Vagina (tissue), 2 donors: ENCODE results near the gene SLC37A1. TPM values are rescaled to one million over a fixed set of nuclear protein-coding genes. Genes with fewer than 3 reads are reported as not detected.

Experiments used
- DNase-seq, 2 donors: peaks; one replicate each; pipeline ENCODE4 v3.0.0-alpha.2; 2017; ENCODE audit errors: extremely low spot score in 2 of 2
- H3K27ac ChIP-seq: fragments of 200-600 bp; sonication (generic); one replicate; pipeline ENCODE4 v1.5.1; 2019
- H3K27me3 ChIP-seq: fragments of 200-600 bp; sonication (generic); one replicate; pipeline ENCODE4 v1.5.1; 2019
- H3K36me3 ChIP-seq, 2 donors: fragments of 200-600 bp; sonication (generic); one replicate each; pipeline ENCODE4 v1.5.1; 2017 to 2019
- H3K4me1 ChIP-seq: fragments of 200-600 bp; sonication (generic); one replicate; pipeline ENCODE4 v1.5.1; 2019
- H3K4me3 ChIP-seq, 2 donors: fragments of 200-600 bp; sonication (generic); 1 replicate in 1 of 2; 2 replicates in 1 of 2; pipeline ENCODE4 v1.5.1; 2016 to 2019
- H3K9me3 ChIP-seq: fragments of 200-600 bp; sonication (generic); one replicate; pipeline ENCODE4 v1.5.1; 2019
- POLR2A ChIP-seq, 2 donors: fragments of 450-650 bp; IDR thresholded peaks; one replicate each; pipeline ENCODE4 v1.6.1; 2017; ENCODE audit warnings: antibody characterized with exemption in 2 of 2, mild to moderate bottlenecking in 2 of 2, moderate library complexity in 2 of 2
- POLR2AphosphoS5 ChIP-seq, 2 donors: sonication (generic); formaldehyde crosslinking; IDR thresholded peaks; one replicate each; pipeline ENCODE4 v1.9.0; 2017; ENCODE audit warnings: antibody characterized with exemption in 2 of 2, mild to moderate bottlenecking in 2 of 2, low read depth in 1 of 2; ENCODE audit not compliant: insufficient read depth in 1 of 2
- intact Hi-C: fragments of 100-400 bp; cut with DNase I; formaldehyde crosslinking; loops from one replicate; pipeline ENCODE4 v1.15.1; 2023
- total RNA-seq: library from RNA; depleted of rRNA; stranded (reverse); fragments of >200 nt; gene quantifications from one replicate; pipeline ENCODE4 v1.2.3, GENCODE V29; 2016
- TF ChIP-seq, protein P1 (sequence below), 3 experiments: fragments of 450-650 bp in 2 of 3; fragments of 200-600 bp in 1 of 3; sonication (generic) in 1 of 3; IDR thresholded peaks; one replicate each; pipeline ENCODE4 v1.5.1; 2017 to 2019; ENCODE audit warnings: antibody characterized with exemption in 3 of 3, mild to moderate bottlenecking in 2 of 3, moderate library complexity in 2 of 3

SLC37A1 gene
- total RNA-seq, 1 donor from 2014 or later, result 11.8 TPM

DNA sequence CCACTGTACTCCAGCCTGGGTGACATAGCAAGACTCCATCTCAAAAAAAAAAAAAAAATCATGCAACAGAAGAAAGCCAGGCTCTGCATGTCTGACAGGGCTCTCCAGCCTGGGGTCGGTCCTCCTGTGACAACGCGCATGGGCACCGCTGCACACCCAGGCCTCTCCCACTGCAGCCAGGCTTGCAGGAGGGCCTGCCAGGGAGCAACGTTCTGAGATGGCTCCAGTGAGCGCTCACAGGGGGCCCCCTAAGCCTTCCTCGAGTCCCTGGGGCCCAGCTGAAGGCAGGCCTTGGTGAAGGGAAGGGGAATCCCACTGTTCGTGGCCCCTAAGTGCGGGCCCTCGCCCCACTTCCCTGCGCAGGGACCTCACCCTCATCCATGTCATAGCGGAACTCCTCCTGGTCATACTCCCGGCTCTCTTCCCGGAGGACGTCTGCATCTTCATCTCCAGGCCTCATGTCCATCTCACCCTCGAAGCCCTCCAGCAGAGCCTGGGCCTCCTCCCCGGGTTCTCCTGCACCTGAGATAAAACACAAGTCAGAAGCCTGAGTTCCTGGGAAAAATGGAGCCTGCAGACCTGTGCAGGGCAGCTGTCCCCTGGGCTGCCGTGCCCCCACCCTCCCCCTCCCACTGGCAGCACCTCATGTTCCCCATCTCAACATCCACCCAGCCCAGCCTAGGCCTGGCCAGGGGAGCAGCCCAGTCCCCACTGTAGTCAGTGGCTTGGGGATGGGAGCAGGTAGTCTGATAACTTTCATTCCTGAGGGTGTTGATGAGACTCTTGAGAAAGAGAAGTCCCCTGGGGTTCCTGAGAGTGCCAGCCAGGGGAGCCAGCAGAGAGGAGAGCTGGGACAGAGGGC lies 37.9 kb upstream of the SLC37A1 start:
- H3K4me3 ChIP-seq, result no peak overlapping the region
- H3K27me3 ChIP-seq, result no peaks in the 10 kb centered on the region
- H3K27ac ChIP-seq, result no peak overlapping the region
- H3K4me1 ChIP-seq, result peaks cover 12% of the 10 kb centered on the region
- DNase-seq, result no peak
- TF ChIP-seq, protein P1, sequence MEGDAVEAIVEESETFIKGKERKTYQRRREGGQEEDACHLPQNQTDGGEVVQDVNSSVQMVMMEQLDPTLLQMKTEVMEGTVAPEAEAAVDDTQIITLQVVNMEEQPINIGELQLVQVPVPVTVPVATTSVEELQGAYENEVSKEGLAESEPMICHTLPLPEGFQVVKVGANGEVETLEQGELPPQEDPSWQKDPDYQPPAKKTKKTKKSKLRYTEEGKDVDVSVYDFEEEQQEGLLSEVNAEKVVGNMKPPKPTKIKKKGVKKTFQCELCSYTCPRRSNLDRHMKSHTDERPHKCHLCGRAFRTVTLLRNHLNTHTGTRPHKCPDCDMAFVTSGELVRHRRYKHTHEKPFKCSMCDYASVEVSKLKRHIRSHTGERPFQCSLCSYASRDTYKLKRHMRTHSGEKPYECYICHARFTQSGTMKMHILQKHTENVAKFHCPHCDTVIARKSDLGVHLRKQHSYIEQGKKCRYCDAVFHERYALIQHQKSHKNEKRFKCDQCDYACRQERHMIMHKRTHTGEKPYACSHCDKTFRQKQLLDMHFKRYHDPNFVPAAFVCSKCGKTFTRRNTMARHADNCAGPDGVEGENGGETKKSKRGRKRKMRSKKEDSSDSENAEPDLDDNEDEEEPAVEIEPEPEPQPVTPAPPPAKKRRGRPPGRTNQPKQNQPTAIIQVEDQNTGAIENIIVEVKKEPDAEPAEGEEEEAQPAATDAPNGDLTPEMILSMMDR (IDR thresholded peaks at IDR 0.05), result no peak
- TF ChIP-seq POLR2A (IDR thresholded peaks at IDR 0.05) (no peak), POLR2AphosphoS5 (IDR thresholded peaks at IDR 0.05; ENCODE audit: insufficient read depth in 1 of 2, low read depth in 1 of 2) (no peak)
- H3K36me3 ChIP-seq, result no peaks in the 10 kb centered on the region
- intact Hi-C loops, result no loop called here
- no peaks in the 10 kb centered on the region for H3K9me3 ChIP-seq

DNA sequence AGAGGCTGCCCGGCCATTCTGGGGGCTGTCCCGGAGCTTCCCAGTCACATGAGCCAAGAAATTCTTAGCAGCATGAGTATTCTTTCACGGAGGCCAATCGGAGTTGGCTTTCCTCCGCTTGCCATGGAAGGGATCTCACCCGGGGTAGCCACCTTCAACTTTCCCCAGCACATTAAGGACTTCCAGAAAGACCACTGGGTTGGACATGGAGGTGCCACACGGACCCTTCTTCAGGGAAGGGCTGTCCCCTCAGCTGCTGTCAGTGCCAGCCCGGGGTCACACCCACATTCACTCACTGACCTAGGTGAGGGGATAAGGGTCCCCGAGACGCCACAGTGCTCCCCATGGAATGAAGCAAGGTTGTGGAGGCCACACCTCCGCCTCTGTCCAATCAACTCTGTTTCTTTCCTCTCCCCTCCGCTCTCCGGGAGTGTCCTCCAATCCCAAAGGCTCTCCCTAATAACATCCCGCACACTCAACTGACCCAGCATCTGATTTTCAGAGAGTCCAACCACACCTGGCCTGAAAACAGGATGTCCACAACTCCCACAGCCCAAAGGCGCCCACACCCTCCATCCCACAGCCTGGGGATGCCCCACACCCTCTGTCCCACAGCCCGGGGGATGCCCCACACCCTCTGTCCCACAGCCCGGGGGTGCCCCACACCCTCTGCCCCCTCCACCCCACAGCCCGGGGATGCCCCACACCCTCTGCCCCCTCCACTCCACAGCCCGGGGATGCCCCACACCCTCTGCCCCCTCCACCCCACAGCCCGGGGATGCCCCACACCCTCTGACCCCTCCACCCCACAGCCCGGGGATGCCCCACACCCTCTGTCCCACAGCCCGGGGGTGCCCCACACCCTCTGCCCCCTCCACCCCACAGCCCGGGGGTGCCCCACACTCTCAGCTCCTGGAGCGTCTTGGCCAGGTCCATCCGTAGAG lies 37.0 kb upstream of the SLC37A1 start:
- intact Hi-C loops, result no loop called here
- Histone ChIP-seq H3K4me3 (no peak overlapping the region), H3K27me3 (no peaks in the 10 kb centered on the region), H3K27ac (no peak overlapping the region), H3K36me3 (no peaks in the 10 kb centered on the region), H3K4me1 (peaks cover 12% of the 10 kb centered on the region), H3K9me3 (no peaks in the 10 kb centered on the region)
- no peak for TF ChIP-seq POLR2AphosphoS5 (IDR thresholded peaks at IDR 0.05; ENCODE audit: insufficient read depth in 1 of 2, low read depth in 1 of 2)
- no peak for TF ChIP-seq POLR2A (IDR thresholded peaks at IDR 0.05)
- TF ChIP-seq, protein P1 (IDR thresholded peaks at IDR 0.05), result no peak
- no peak for DNase-seq

DNA sequence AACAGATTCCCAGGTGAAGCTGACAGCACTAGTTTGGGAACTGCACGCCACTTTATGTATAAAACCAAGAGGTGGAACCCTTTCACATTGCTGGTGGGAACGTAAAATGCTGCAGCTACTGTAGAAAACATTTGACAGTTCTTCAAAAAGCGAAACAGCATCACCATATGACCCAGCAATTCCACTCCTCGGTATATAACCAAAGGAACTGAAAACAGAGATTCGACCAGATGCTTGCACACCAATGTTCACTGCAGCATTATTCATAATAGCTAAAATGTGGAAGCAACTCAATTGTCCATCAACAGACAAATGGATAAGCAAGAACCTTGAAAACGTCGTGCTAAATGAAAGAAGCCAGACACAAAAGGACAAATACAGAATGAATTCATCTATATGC lies 35.1 kb upstream of the SLC37A1 start:
- no peaks in the 10 kb centered on the region for H3K27me3 ChIP-seq
- H3K36me3 ChIP-seq, result no peaks in the 10 kb centered on the region
- intact Hi-C loops, result no loop called here
- H3K4me1 ChIP-seq, result peaks cover 12% of the 10 kb centered on the region
- no peaks in the 10 kb centered on the region for H3K9me3 ChIP-seq
- DNase-seq, result no peak
- TF ChIP-seq POLR2AphosphoS5 (IDR thresholded peaks at IDR 0.05; ENCODE audit: insufficient read depth in 1 of 2, low read depth in 1 of 2), result no peak
- no peak for TF ChIP-seq POLR2A (IDR thresholded peaks at IDR 0.05)
- TF ChIP-seq, protein P1 (IDR thresholded peaks at IDR 0.05), result no peak
- no peak overlapping the region for H3K27ac ChIP-seq
- no peak overlapping the region for H3K4me3 ChIP-seq

DNA sequence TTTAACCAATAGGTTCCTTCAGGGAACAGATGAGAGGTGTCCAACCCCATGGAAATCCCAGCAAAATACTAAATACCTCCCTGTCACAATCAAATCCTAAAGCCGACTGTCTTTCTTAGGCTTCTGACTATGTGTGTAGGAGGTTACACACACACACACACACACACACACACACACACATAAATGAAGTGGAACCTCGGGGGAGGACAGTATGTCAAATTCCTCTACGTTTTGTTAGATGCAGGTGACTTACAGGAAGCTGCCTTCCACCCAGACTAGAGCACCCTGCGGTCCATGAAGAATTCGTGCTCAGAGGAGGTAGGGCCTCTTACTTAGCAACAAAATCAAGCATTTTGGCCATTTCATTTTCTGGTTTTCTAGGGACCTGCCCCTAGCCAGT lies 34.1 kb upstream of the SLC37A1 start:
- H3K4me3 ChIP-seq, result no peak overlapping the region
- no peaks in the 10 kb centered on the region for H3K27me3 ChIP-seq
- no peak for DNase-seq
- H3K27ac ChIP-seq, result no peak overlapping the region
- H3K9me3 ChIP-seq, result no peaks in the 10 kb centered on the region
- peaks cover under 1% of the 10 kb centered on the region for H3K4me1 ChIP-seq
- intact Hi-C loops, result no loop called here
- TF ChIP-seq, protein P1 (IDR thresholded peaks at IDR 0.05), result no peak
- TF ChIP-seq POLR2A (IDR thresholded peaks at IDR 0.05) (no peak), POLR2AphosphoS5 (IDR thresholded peaks at IDR 0.05; ENCODE audit: insufficient read depth in 1 of 2, low read depth in 1 of 2) (no peak)
- no peaks in the 10 kb centered on the region for H3K36me3 ChIP-seq
